HepG2 (cell line): Measurements from ENCODE around the gene ATF3. TPM values are rescaled to one million over a fixed set of nuclear protein-coding genes. Genes with fewer than 3 reads are reported as not detected.

Experiments
- CREB1 ChIP-seq, 2 experiments: fragments of 450-650 bp in 1 of 2; IDR thresholded peaks; 2 replicates each; pipeline ENCODE4 v1.6.1; 2016 to 2017; ENCODE audit warnings: control low read depth in 1 of 2, mild to moderate bottlenecking in 1 of 2, missing compliant biosample characterization in 1 of 2, missing genetic modification characterization in 1 of 2
- HDAC1 ChIP-seq: sonication (generic); formaldehyde crosslinking; IDR thresholded peaks from 2 replicates; pipeline ENCODE4 v1.5.1; 2020; ENCODE audit warnings: mild to moderate bottlenecking, missing genetic modification reagents
- MTA3 ChIP-seq: sonication (generic); formaldehyde crosslinking; IDR thresholded peaks from 2 replicates; pipeline ENCODE4 v1.4.0; 2020; ENCODE audit warnings: missing genetic modification reagents
- NFIB ChIP-seq: sonication (generic); formaldehyde crosslinking; IDR thresholded peaks from 2 replicates; pipeline ENCODE4 v1.9.0; 2021; ENCODE audit warnings: missing genetic modification reagents, mild to moderate bottlenecking, borderline replicate concordance
- PHF8 ChIP-seq: sonication (generic); formaldehyde crosslinking; IDR thresholded peaks from 2 replicates; pipeline ENCODE4 v1.5.0; 2020; ENCODE audit warnings: missing genetic modification reagents
- ZFP41 ChIP-seq: sonication (generic); formaldehyde crosslinking; IDR thresholded peaks from 2 replicates; pipeline ENCODE4 v1.4.0; 2020; ENCODE audit warnings: mild to moderate bottlenecking, missing genetic modification reagents, borderline replicate concordance
- ZNF337 ChIP-seq: sonication (generic); formaldehyde crosslinking; IDR thresholded peaks from 2 replicates; pipeline ENCODE4 v1.5.1; 2020; ENCODE audit warnings: missing genetic modification reagents, low read depth, mild to moderate bottlenecking, borderline replicate concordance
- ZNF577 ChIP-seq: sonication (generic); formaldehyde crosslinking; IDR thresholded peaks from 2 replicates; pipeline ENCODE4 v1.4.0; 2020; ENCODE audit warnings: mild to moderate bottlenecking, low read depth, missing genetic modification reagents, borderline replicate concordance
- ZSCAN21 ChIP-seq: sonication (generic); formaldehyde crosslinking; IDR thresholded peaks from 2 replicates; pipeline ENCODE4 v1.8.0; 2022; ENCODE audit warnings: mild to moderate bottlenecking, missing genetic modification reagents, moderate library complexity, borderline replicate concordance
- polyA plus RNA-seq, 8 experiments: library from polyadenylated mRNA; depleted of rRNA in 3 of 8; stranded (reverse) in 7 of 8; unstranded in 1 of 8; fragments of >200 nt; fragmentation: Illumina TruSeq in 4 of 8; extraction: Trizol in 4 of 8; gene quantifications; 2 replicates each; pipeline versions ENCODE4 v1.2.1 to v1.2.3, GENCODE V29; 2011 to 2016; ENCODE audit warnings: low read depth in 4 of 8, missing spikeins in 1 of 8, mixed read lengths in 1 of 8; ENCODE audit not compliant: insufficient read depth in 1 of 8
- total RNA-seq, 5 experiments: library from RNA; depleted of rRNA; stranded (reverse); fragments of >200 nt; fragmentation: Illumina TruSeq; extraction: Trizol; gene quantifications; 2 replicates each; pipeline ENCODE4 v1.2.3, GENCODE V29; 2016; ENCODE audit warnings: low read depth in 1 of 5
- TF ChIP-seq, protein P1 (sequence below): sonication (generic); formaldehyde crosslinking; IDR thresholded peaks from 2 replicates; pipeline ENCODE4 v1.4.0; 2020; ENCODE audit warnings: missing genetic modification reagents, borderline replicate concordance
- TF ChIP-seq, protein P2 (sequence below): IDR thresholded peaks from 2 replicates; pipeline ENCODE4 v1.6.1; 2016
- TF ChIP-seq, protein P3 (sequence below): sonication (generic); formaldehyde crosslinking; IDR thresholded peaks from 2 replicates; pipeline ENCODE4 v1.5.1; 2020; ENCODE audit warnings: missing genetic modification reagents, mild to moderate bottlenecking, borderline replicate concordance
- TF ChIP-seq, protein P4 (sequence below): sonication (generic); formaldehyde crosslinking; IDR thresholded peaks from 2 replicates; pipeline ENCODE4 v1.4.0; 2020; ENCODE audit warnings: missing genetic modification reagents
- TF ChIP-seq, protein P5 (sequence below): sonication (generic); formaldehyde crosslinking; IDR thresholded peaks from 2 replicates; pipeline ENCODE4 v1.4.0; 2020; ENCODE audit warnings: missing genetic modification reagents, borderline replicate concordance

The ATF3 gene
- total and polyA plus RNA-seq, 2 of the 13 experiments (the other 11 are each of a cell fraction or from before 2014, with no cell fraction given): 5.0 to 13.0 TPM

DNA sequence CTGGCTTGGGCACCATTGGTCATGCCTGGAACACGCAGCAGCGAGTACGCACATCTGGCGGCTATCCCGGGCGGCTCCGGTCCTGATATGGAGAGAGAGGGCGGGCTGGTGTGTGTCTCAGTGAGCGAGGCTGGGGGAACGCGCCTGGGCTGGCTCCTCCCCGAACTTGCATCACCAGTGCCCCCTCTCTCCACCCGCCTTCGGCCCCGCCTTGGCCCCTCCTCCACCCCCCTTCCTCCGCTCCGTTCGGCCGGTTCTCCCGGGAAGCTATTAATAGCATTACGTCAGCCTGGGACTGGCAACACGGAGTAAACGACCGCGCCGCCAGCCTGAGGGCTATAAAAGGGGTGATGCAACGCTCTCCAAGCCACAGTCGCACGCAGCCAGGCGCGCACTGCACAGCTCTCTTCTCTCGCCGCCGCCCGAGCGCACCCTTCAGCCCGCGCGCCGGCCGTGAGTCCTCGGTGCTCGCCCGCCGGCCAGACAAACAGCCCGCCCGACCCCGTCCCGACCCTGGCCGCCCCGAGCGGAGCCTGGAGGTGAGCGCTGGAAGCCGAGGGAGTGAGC lies at the start of gene ATF3 (continued):
- TF ChIP-seq PHF8 (CRISPR knock-in tag) (peak; percentile 20; the same call in 1 of the 2 replicates), HDAC1 (CRISPR knock-in tag) (no peak; the same call in none of the 2 replicates), CREB1 (IDR thresholded peaks at IDR 0.05) (peak; percentile 78), CREB1 (CRISPR knock-in tag; IDR thresholded peaks at IDR 0.05) (peak; percentile 74), ZNF337 (CRISPR knock-in tag) (0 out of 2 replicates have a peak, but pooled peaks have one; percentile 23), NFIB (CRISPR knock-in tag) (no peak), ZSCAN21 (CRISPR knock-in tag) (no peak), ZFP41 (CRISPR knock-in tag) (no peak), MTA3 (CRISPR knock-in tag) (no peak), ZNF577 (CRISPR knock-in tag) (no peak)
- TF ChIP-seq, protein P1, sequence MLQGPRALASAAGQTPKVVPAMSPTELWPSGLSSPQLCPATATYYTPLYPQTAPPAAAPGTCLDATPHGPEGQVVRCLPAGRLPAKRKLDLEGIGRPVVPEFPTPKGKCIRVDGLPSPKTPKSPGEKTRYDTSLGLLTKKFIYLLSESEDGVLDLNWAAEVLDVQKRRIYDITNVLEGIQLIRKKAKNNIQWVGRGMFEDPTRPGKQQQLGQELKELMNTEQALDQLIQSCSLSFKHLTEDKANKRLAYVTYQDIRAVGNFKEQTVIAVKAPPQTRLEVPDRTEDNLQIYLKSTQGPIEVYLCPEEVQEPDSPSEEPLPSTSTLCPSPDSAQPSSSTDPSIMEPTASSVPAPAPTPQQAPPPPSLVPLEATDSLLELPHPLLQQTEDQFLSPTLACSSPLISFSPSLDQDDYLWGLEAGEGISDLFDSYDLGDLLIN: peak; percentile 48; the same call in 1 of the 2 replicates
- TF ChIP-seq, protein P2, sequence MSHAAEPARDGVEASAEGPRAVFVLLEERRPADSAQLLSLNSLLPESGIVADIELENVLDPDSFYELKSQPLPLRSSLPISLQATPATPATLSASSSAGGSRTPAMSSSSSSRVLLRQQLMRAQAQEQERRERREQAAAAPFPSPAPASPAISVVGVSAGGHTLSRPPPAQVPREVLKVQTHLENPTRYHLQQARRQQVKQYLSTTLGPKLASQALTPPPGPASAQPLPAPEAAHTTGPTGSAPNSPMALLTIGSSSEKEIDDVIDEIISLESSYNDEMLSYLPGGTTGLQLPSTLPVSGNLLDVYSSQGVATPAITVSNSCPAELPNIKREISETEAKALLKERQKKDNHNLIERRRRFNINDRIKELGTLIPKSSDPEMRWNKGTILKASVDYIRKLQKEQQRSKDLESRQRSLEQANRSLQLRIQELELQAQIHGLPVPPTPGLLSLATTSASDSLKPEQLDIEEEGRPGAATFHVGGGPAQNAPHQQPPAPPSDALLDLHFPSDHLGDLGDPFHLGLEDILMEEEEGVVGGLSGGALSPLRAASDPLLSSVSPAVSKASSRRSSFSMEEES (CRISPR knock-in tag): no peak
- TF ChIP-seq, protein P3, sequence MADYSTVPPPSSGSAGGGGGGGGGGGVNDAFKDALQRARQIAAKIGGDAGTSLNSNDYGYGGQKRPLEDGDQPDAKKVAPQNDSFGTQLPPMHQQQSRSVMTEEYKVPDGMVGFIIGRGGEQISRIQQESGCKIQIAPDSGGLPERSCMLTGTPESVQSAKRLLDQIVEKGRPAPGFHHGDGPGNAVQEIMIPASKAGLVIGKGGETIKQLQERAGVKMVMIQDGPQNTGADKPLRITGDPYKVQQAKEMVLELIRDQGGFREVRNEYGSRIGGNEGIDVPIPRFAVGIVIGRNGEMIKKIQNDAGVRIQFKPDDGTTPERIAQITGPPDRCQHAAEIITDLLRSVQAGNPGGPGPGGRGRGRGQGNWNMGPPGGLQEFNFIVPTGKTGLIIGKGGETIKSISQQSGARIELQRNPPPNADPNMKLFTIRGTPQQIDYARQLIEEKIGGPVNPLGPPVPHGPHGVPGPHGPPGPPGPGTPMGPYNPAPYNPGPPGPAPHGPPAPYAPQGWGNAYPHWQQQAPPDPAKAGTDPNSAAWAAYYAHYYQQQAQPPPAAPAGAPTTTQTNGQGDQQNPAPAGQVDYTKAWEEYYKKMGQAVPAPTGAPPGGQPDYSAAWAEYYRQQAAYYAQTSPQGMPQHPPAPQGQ (CRISPR knock-in tag): no peak
- TF ChIP-seq, protein P4, sequence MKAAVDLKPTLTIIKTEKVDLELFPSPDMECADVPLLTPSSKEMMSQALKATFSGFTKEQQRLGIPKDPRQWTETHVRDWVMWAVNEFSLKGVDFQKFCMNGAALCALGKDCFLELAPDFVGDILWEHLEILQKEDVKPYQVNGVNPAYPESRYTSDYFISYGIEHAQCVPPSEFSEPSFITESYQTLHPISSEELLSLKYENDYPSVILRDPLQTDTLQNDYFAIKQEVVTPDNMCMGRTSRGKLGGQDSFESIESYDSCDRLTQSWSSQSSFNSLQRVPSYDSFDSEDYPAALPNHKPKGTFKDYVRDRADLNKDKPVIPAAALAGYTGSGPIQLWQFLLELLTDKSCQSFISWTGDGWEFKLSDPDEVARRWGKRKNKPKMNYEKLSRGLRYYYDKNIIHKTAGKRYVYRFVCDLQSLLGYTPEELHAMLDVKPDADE: no peak
- TF ChIP-seq, protein P5, sequence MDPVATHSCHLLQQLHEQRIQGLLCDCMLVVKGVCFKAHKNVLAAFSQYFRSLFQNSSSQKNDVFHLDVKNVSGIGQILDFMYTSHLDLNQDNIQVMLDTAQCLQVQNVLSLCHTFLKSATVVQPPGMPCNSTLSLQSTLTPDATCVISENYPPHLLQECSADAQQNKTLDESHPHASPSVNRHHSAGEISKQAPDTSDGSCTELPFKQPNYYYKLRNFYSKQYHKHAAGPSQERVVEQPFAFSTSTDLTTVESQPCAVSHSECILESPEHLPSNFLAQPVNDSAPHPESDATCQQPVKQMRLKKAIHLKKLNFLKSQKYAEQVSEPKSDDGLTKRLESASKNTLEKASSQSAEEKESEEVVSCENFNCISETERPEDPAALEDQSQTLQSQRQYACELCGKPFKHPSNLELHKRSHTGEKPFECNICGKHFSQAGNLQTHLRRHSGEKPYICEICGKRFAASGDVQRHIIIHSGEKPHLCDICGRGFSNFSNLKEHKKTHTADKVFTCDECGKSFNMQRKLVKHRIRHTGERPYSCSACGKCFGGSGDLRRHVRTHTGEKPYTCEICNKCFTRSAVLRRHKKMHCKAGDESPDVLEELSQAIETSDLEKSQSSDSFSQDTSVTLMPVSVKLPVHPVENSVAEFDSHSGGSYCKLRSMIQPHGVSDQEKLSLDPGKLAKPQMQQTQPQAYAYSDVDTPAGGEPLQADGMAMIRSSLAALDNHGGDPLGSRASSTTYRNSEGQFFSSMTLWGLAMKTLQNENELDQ (CRISPR knock-in tag): no peak
